ENCODE measurements around the gene TXNDC8.
"Not testable (repeated sequence)": the region's sequence is repeated elsewhere in the genome, so short reads cannot be mapped to it uniquely, and the experiment has no call there.

Gene TXNDC8

GRCh38 chr9:110337727-110338126 is at the start of gene TXNDC8:
TSS of gene TXNDC8 (minus strand) at chr9:110337863.
- no peak for DNase-seq

DNA sequence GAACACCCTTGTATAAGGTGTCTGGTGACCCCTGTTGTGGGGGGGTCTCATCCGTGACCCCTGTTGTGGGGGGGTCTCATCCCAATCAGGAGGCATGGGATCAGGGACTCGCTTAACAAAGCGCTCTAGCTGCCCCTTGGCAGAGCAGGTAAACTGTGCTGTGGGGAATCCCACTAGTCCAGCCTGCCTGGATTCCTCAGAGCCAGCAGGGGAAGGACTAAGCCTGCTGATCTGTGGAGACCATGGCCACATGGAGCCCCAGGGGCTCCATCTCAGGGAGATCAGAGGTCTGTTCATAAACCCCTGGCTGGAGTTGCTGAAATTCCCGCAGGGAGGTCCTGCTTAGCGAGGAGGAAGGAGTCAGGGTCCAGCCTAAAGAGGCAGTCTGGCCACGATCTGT is 45.8 kb upstream of the TXNDC8 start:
- no peak for DNase-seq

DNA sequence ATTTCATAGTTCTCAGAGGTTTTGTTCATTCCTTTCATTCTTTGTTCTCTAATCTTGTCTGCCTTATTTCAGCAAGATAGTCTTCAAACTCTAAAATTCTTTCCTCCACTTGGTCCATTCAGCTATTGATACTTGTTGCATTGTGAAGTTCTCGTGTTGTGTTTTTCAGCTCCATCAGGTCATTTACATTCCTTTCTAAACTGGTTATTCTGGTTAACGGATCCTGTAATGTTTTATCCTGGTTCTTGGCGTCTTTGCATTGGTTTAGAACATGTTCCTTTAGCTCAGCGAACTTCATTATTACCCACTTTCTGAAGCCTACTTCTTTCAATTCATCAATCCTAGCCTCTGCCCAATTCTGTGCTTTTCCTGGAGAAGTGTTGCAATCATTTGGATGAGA is 45.1 kb upstream of the TXNDC8 start:
- no peak for DNase-seq

DNA sequence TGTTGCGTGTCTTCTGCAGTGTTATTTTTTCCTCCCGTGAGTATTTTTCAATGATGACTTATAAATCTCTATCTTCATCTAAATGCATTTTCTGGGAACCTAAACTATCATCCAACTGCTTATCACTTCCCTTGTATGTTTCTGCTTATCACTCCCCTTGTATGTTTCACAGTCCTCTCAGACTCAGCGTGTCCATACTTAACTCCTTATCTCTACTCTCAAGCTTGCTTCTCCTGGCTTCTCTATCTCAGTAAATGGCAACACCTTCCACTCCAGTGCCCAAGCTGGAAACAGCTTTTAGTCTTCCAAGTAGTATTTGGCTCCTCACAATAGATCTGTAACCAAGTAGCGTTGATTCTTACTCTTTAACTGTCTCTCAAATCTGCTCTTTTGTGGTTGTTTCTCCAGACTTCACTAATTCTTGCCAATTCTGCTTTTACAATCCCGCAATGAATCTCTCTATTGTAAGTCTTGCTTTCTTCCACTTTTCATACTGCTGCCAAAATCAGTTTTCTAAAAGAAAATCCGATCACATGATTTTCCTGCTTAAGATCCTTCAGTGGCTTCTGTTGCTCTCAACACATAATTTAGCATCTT is 33.8 kb upstream of the TXNDC8 start:
- no peak for DNase-seq

GRCh38 chr9:110370315-110370714 is 32.7 kb upstream of the TXNDC8 start:
- no peak for DNase-seq

GRCh38 chr9:110364451-110364850 is 26.8 kb upstream of the TXNDC8 start:
- no peak for DNase-seq

DNA sequence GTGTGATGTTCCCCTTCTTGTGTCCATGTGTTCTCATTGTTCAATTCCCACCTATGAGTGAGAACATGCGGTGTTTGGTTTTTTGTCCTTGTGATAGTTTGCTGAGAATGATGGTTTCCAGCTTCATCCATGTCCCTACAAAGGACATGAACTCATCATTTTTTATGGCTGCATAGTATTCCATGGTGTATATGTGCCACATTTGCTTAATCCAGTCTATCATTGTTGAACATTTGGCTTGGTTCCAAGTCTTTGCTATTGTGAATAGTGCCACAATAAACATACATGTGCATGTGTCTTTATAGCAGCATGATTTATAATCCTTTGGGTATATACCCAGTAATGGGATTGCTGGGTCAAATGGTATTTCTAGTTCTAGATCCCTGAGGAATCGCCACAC is 21.3 kb upstream of the TXNDC8 start:
- not testable (repeated sequence) for DNase-seq

DNA sequence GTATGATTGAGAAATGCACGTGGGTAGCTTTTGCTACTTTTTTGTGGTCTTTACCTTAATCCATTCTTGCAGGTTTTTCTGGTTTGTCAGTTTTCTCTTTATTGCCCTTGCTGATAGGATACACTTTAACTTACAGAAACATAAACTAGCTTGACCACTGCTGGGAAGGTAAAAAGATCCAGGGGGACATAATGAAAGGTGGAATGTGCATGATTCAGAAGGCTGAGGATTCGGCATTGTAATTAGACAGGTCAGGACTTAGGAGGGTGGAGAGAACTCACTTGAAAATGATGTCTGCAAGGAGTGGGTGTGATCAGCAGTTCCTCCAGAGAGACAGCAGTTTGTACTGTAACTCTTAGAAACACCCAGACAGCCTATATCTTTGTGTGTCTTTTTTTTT is 19.8 kb upstream of the TXNDC8 start:
- DNase-seq, result no peak

GRCh38 chr9:110356639-110357395 is 19.2 kb upstream of the TXNDC8 start:
- no peak for DNase-seq

GRCh38 chr9:110355911-110356310 is 18.2 kb upstream of the TXNDC8 start:
- no peak for DNase-seq

GRCh38 chr9:110351009-110351467 is 13.4 kb upstream of the TXNDC8 start:
- no peak for DNase-seq

DNA sequence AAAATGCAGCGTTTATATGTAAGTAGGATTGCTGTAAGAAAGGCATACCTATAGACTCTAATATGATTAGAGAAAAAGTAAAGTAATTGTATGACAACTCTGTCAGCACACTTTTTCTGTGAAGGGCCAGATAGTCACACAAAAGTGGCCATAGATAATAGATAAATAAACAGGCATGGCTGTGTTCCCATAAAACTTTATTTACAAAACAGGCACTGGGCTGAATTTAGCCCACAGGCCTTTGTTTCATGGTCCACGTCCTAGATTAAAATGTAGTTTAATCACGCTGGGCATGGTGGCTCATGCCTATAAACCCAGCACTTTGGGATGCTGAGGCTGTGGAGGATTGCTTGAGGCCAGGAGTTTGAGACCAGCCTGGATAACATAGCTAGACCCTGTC is 8.7 kb upstream of the TXNDC8 start:
- no peak for DNase-seq

DNA sequence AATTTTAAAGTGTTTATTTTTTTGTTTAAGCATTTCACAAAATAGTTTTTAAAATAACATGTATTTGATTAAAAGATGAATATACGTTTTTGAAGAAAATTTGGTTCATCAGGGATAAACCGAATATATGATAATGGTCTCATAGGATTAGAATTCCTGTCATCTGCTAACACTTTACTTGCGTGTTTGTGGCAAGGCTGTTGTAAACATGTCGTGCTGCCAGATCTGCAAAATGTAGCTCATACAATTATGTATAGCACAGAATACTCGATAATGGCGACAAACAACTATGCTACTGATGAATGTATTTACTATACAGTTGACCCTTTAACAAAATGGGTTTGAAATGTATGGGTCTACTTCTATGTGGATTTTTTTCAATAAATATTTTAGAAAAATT is 7.2 kb upstream of the TXNDC8 start:
- DNase-seq, result no peak

- DNase-seq, result no peak
Observed at GRCh38 chr9:110343551-110343950, 5.9 kb upstream of the TXNDC8 start.

- no peak for DNase-seq
Observed at GRCh38 chr9:110340306-110340705, 2.6 kb upstream of the TXNDC8 start.

- no peak for DNase-seq
Observed at GRCh38 chr9:110338143-110338542, 480 bp upstream of the TXNDC8 start.

GRCh38 chr9:110336363-110336762 is 1.3 kb downstream of the TXNDC8 start:
- DNase-seq, result no peak

DNA sequence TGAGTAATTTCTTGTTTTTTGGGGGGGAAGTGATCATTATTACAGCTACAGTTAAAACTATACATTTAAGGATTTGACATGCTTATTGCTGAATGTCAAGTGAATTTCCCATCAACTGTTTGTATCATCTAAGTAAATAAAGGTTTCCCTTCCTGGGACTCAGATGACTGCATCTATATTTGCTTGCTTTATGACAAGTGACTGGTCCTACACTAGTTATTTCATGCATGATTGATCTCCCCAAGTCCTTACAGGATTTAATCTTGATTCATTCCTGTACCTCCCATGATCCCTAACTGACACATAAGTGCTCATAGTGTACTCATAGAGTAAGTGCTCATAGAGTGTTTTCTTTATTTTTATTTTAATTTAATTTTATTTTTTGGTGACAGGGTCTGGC is 2.8 kb downstream of the TXNDC8 start:
- DNase-seq, result no peak

GRCh38 chr9:110334183-110334582 is 3.5 kb downstream of the TXNDC8 start:
- no peak for DNase-seq

- DNase-seq, result no peak
Observed at GRCh38 chr9:110332766-110333165, 4.9 kb downstream of the TXNDC8 start.

DNA sequence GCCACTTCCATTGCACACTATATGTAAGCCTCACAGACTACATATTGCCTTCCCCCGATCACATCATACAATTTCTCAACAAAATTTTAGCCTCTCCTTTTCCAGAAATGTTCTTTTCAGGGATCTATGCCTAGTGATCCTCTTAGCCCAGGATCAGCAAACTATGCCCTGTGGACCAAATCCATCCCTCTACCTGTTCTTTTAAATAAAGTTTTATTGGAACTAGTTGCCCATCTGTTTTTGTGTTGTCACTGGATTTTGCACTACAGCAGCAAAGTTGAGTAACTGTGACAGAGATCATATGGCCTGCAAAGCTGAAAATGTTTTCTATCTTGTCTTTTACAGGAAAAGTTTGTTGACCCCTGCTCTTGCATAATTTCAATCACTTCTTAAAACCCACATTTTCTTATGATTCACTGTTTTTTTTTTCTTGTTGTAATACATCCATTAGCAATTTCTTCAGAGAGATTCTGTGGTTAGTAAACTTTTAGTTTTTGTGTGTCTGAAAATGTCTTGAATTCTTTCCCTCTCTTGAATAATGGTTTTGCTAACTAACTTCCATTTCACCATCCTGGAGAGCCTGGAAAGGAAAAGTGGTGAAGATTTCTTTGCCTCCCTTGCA is 7.1 kb downstream of the TXNDC8 start:
- DNase-seq, result no peak

GRCh38 chr9:110329639-110330230 is 7.9 kb downstream of the TXNDC8 start:
- DNase-seq, result no peak

DNA sequence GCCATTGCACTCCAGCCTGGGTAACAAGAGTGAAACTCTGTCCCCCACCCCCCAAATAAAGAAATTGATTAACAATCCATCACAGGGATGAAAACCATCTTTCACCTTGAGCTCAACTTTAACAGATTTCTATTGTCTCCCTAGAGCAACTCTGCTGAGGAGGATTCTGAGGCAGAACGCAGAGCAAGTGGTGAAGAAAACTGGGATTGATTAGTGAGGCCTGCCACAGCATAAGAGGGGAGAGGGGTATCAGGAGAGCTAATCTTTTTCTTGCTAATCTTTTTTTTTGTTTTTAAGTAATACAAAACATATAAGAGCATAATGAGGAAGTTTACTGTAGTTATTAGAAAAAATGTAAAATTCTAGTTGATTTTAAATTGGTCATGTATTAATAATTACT is 8.9 kb downstream of the TXNDC8 start:
- no peak for DNase-seq

DNA sequence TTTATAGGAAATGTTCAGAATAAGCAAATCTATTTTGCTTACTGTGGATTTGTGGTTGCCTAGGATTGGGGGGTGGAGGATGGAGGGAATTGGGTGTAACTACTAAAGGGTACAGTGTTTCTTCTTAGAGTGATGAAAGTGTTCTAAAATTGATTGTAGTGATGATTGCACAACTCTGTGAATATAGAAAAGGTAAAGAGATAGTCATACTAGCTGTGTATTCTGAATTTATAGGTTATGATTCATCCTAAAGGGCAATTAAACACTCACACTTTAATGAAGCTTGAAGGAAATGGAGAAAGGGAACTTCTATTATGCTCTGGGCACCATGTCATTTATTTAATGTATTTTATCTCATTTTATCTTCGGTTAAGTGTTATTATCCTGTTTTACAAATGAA is 9.9 kb downstream of the TXNDC8 start:
- DNase-seq, result no peak

Measured in CD4-positive, alpha-beta T cell treated with Interleukin-17A for 1 hour (primary cell).